ENCODE results near the gene SNPH. TPM values are rescaled to one million over a fixed set of nuclear protein-coding genes. Genes with fewer than 3 reads are reported as not detected.

Gene SNPH
- total and polyA plus RNA-seq, 7 donors, result 1.0 to 9.3 (median 3.7) TPM

DNA sequence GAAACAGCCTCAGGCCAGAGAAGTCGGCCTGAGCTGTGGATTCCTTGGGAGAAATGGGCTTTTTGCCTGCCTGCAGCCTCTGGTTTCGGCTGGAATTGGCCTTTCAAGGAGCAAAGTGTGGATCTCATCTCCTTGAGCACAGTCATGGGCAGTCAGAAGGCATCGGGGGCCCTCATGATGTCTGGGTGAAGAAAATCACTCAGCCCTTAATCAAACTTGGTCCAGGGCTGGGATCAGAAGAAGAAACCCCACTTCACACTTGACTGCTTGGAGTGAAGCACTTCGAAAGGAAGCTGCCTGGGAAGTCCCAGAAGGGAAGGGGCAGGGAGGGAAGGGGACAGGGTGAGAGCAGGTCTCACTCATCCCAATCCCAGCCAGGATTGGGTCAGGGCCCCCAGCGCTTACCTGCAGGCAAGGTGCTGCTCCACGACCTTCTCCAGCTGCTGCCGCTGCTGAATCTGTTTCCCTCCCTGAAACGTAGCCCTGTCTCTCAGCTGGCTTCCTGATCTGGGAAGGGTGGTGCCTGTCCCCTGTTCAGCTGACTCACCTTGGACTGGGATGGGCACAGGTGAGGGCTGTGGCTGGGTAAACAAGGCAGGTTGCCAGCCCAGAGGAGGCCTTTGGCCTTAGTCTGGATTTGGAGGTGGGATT lies 62.7 kb downstream of the SNPH start, which contains the start of gene SDCBP2:
SDCBP2 (minus strand) TSS at position 460 of the 651 bp plus-strand sequence. CDS start 8,723 bp downstream, outside the sequence.
- H3K27ac ChIP-seq, result peak within 1 kb of the TSS; percentile 93

DNA sequence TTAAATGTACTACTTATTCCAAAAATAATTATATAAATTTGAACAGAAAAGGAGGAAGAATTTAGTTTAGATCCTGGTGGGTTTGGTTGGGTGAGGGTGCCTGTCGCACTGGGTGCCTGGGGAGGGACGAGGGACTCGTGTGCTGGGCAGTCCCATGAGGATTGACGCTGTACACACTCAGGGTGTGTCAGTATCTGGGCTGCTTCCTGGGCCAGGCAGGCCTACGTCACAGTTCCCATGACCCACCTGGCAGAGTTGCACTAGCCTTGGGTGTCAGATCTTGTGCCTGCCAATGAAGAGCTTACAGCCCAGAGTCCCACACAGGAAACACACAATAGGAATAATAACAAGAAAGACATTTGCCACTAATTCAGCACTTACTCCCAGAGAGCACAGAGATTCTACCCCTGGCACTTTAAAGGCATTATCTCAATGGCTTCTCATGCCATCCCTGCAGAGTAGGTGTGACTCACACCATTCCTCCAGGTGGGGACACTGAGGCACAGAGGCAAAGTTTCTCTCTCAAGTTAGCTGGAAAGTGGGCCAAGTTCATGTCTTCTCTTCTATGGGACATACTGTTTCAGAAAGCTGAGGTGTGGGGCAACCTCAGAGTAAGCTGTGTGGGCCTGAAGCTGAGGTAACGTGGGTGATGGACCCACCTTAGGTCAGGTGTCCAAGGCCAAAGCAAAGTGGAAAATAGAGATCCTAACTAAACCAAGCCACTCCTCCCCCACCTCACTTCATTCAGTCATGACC lies 64.2 kb downstream of the SNPH start:
- DNase-seq (peak; percentile 71 to 93), ATAC-seq (peak; percentile 69 to 84 (median 80))
- 20 to 43% (median 29%) methylated on average over 6 of the region's 6 CpGs for WGBS, 3 donors
- TF ChIP-seq, protein P1, sequence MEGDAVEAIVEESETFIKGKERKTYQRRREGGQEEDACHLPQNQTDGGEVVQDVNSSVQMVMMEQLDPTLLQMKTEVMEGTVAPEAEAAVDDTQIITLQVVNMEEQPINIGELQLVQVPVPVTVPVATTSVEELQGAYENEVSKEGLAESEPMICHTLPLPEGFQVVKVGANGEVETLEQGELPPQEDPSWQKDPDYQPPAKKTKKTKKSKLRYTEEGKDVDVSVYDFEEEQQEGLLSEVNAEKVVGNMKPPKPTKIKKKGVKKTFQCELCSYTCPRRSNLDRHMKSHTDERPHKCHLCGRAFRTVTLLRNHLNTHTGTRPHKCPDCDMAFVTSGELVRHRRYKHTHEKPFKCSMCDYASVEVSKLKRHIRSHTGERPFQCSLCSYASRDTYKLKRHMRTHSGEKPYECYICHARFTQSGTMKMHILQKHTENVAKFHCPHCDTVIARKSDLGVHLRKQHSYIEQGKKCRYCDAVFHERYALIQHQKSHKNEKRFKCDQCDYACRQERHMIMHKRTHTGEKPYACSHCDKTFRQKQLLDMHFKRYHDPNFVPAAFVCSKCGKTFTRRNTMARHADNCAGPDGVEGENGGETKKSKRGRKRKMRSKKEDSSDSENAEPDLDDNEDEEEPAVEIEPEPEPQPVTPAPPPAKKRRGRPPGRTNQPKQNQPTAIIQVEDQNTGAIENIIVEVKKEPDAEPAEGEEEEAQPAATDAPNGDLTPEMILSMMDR (IDR thresholded peaks at IDR 0.05), result no peak
- H3K36me3 ChIP-seq (ENCODE audit: insufficient read depth in 1 of 2, low read depth in 1 of 2), result no peaks in the 10 kb centered on the region
- peak overlapping the region; percentile 93 for H3K27ac ChIP-seq
- no peaks in the 10 kb centered on the region for H3K27me3 ChIP-seq (ENCODE audit: insufficient read depth in 3 of 3, low read length in 2 of 3)
- H3K4me1 ChIP-seq, result peaks cover 53% of the 10 kb centered on the region
- no peak overlapping the region for H3K4me3 ChIP-seq
- no peaks in the 10 kb centered on the region for H3K9me3 ChIP-seq
- intact Hi-C loops (cut with DNase I), result no loop called here

More for the DNA sequence above, 62.7 kb downstream of the SNPH start, which contains the start of gene SDCBP2:
- no peaks in the 10 kb centered on the region for H3K36me3 ChIP-seq (ENCODE audit: insufficient read depth in 1 of 2, low read depth in 1 of 2)
- no peaks in the 10 kb centered on the region for H3K9me3 ChIP-seq
- TF ChIP-seq, protein P1 (IDR thresholded peaks at IDR 0.05), result no peak
- H3K4me1 ChIP-seq, result peaks cover 64% of the 10 kb centered on the region
- 65 to 71% (median 67%) methylated on average over 8 of the region's 8 CpGs for WGBS, 3 donors
- ATAC-seq (no peak), DNase-seq (no peak)
- no peak within 1 kb of the TSS for H3K4me3 ChIP-seq
- H3K27me3 ChIP-seq (ENCODE audit: insufficient read depth in 3 of 3, low read length in 2 of 3), result no peaks in the 10 kb centered on the region
- intact Hi-C loops (cut with DNase I), result loop anchor here (5.0 kb wide), 2 partner anchors 63 to 138 kb away; partner anchors contain the start of genes FKBP1A (in 1 of the 2) and NSFL1C (in 1 of the 2)

DNA sequence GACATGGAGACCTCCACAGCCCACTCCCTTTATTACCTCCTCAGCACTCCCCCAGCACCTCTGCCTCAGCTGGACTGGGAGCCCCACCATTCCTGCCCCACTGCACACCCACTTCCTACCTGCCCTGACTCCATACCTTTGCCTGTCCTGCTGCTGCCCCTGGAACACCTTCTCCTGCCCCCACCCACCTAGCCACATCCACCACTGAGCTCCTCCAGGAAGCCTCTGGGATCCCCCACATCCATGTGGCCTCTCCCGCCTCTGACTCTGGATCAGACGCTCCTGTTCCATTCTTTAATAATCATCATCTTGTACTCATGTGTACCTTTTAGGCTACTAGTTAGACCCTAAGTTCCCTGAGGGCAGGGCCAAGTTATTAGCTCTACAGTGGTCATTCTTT lies 65.0 kb downstream of the SNPH start:
- intact Hi-C loops (cut with DNase I), result no loop called here
- peak overlapping the region; percentile 93 for H3K27ac ChIP-seq
- H3K36me3 ChIP-seq (ENCODE audit: insufficient read depth in 1 of 2, low read depth in 1 of 2), result no peaks in the 10 kb centered on the region
- WGBS, 3 donors, result 88 to 97% (median 96%) methylated on average over 2 of the region's 2 CpGs
- no peak for DNase-seq
- H3K27me3 ChIP-seq (ENCODE audit: insufficient read depth in 3 of 3, low read length in 2 of 3), result no peaks in the 10 kb centered on the region
- ATAC-seq, result no peak
- H3K9me3 ChIP-seq, result no peaks in the 10 kb centered on the region
- TF ChIP-seq, protein P1 (IDR thresholded peaks at IDR 0.05), result no peak
- no peak overlapping the region for H3K4me3 ChIP-seq
- H3K4me1 ChIP-seq, result peaks cover 51% of the 10 kb centered on the region

DNA sequence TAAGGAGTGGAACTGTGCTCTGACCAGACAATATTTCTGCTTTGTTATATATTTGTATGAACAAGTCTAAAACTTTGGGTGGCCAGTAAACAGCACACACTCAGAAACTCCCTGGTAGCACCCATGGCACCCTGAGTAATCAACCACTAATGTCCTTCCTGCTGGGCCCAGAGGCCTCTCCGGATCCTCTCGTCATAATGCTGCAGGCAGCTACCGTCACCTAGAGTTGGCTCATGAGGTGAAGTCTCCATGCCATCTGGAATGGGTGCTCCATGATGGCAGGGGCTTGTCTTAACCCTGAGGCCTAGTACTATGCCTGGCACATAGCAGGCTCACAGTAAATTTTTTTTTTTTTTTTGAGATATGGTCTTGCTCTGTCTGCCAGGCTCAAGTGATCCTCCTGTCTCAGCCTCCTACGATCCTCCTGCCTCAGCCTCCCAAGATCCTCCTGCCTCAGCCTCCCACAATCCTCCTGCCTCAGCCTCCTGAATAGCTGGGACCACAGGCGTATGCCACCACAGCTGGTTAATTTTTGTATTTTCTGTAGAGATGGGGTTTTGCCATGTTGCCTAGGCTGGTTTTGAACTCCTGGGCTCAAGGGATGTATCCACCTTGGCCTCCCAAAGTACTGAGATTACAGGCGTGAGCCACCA lies 65.8 kb downstream of the SNPH start:
- Histone ChIP-seq H3K27me3 (ENCODE audit: insufficient read depth in 3 of 3, low read length in 2 of 3) (no peaks in the 10 kb centered on the region), H3K36me3 (ENCODE audit: insufficient read depth in 1 of 2, low read depth in 1 of 2) (no peaks in the 10 kb centered on the region), H3K27ac (peak overlapping the region; percentile 93), H3K9me3 (no peaks in the 10 kb centered on the region), H3K4me3 (no peak overlapping the region), H3K4me1 (peaks cover 51% of the 10 kb centered on the region)
- TF ChIP-seq, protein P1 (IDR thresholded peaks at IDR 0.05), result no peak
- ATAC-seq (no peak), DNase-seq (no peak)
- 80 to 86% (median 83%) methylated on average over 6 of the region's 6 CpGs for WGBS, 3 donors
- intact Hi-C loops (cut with DNase I), result no loop called here
